NCI-H460 (cell line): ENCODE data around the gene RCAN2. TPM values are rescaled to one million over a fixed set of nuclear protein-coding genes. Genes with fewer than 3 reads are reported as not detected.
"Not testable (repeated sequence)": the region's sequence is repeated elsewhere in the genome, so short reads cannot be mapped to it uniquely, and the experiment has no call there.

Source experiments
- DNase-seq: peaks from one replicate; pipeline ENCODE4 v3.0.0-alpha.2; 2016; ENCODE audit warnings: low read depth; ENCODE audit errors: extremely low read depth
- total RNA-seq: library from RNA; depleted of rRNA; stranded (reverse); fragments of >200 nt; shearing (Covaris generic); gene quantifications from 2 replicates; pipeline ENCODE4 v1.2.3, GENCODE V29; 2014

The RCAN2 gene
- total RNA-seq, 1 experiment from 2014 or later = not detected

DNA sequence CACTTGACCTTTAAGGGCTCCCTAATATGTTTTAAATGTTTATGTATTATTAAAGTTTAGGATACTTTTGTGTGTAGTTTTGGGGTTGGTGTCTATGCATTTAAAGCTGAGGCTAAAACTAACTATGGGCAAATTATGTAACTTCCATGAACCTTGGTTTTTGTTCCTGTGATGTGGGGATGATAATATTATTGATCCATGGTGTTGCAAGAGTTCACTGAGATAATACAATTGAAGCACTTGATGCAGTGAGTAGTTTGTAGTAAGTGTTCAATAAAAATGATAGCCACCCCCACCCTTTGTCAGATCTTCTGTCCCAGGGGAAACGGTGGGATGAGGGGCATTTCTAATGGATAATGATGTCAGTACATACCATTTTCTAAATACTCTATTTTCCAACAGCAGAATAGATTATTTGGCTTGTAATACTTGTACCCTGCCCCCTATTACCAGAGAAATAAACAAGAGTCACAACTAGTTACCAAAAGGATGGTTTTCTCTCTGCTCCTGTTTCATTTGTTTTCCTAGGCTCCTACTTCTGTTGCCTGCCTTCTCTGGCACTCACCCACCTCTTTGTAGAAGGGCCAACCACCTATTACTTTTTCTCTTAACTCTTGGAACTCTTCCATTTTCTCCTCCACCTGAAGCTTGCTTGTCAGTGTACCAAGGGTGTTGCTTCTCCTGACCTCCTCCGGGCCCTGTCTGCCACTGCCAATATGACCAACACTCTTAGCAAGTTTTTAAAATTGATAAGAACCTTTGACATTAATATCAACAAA lies 97.9 kb downstream of the RCAN2 start:
- DNase-seq = no peak

DNA sequence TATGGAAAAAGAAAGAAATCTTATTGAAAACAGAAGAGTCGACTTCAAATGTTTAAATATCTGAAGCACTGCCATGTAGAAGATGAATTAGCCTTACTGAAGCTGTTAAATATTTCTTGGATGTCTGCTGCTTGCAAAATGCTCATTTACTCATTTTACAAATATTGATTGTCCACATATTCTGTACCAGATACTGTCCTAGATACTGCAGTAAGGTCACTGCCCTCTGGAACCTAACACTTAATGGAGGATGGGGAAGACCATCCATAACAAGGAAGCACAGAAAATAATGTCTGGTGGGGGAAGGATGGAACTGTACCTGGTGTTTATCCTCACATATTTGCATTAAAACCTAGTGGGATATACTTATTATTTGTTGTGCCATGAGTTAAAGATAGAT lies 99.0 kb downstream of the RCAN2 start:
- DNase-seq = no peak

DNA sequence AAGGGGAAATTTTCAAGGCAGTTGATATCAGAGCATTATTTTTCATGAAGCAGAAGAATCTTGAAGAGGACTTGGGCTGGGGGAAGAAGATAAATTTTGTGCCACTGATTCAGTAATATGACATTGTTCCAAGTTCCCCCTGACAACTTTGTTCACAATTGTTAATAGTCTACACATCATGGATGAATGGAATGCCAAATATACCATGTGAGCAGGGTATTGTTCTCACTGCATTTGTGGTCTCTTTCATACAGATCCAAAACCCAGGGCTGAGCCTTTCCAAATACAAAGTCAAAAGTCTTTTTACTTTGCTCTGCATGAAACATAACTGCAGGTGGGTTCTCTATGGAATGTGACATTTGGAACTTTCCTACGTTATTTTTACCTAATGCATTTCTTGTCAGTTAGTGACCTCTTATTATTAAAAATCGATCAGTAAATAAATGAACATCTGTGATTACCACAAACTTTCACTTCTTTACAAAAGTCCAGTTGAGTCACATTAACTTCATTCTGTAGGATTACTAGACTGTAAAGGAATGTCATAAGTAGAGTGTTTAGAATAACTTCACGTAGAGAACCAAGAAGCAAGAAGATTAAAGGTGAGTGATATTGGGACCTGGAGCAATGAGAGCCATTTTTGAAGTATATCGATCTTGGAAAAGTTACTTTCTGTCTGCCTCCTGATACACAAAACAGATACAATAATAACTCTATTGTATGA lies 100.9 kb downstream of the RCAN2 start:
- DNase-seq = no peak

DNA sequence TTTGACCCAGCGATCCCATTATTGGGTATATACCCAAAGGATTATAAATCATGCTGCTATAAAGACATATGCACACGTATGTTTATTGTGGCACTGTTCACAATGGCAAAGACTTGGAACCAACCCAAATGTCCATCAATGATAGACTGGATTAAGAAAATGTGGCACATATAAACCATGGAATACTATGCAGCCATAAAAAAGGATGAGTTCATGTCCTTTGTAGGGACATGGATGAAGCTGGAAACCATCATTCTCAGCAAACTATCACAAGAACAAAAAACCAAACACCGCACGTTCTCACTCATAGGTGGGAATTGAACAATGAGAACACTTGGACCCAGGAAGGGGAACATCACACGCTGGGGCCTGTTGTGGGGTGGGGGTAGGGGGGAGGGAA lies 103.5 kb downstream of the RCAN2 start:
- not testable (repeated sequence) for DNase-seq

DNA sequence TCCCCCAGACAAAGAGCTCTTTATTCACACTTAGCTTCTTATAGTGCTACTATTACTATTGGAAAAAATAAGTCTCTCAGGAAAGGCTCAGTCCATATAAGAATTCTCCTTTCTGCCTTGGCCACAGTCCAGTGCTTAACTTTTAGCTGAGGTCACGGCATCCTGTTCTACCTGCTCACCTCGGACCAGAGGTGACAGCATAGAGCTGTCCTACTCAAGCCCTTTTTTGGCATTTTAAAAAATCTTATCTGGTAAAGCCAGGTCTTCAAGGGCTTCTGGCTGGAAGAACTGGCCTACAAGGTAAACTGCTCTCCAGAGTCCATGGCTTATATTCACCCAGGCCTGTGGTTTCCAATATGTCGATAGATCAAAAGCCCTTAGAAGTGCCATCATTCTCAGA lies 109.7 kb downstream of the RCAN2 start:
- DNase-seq = no peak

DNA sequence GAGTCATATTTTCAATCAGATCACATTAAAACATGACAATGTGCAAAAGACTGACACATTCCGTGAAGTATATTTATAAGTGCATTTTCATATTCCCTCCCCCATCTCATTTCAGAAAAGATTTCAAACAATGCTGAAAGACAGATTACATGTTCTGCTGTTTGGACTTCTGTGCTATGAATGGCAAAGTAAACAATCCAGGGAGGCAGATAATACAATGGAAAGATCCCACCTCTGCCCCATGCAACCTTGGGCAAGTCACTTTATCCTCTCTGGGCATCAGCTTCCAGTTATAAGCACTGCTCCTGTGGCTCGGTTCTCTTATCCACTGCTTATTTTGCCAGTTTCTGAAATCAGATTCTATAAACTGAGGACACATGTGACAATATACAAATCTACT lies 110.2 kb downstream of the RCAN2 start:
- DNase-seq = no peak

DNA sequence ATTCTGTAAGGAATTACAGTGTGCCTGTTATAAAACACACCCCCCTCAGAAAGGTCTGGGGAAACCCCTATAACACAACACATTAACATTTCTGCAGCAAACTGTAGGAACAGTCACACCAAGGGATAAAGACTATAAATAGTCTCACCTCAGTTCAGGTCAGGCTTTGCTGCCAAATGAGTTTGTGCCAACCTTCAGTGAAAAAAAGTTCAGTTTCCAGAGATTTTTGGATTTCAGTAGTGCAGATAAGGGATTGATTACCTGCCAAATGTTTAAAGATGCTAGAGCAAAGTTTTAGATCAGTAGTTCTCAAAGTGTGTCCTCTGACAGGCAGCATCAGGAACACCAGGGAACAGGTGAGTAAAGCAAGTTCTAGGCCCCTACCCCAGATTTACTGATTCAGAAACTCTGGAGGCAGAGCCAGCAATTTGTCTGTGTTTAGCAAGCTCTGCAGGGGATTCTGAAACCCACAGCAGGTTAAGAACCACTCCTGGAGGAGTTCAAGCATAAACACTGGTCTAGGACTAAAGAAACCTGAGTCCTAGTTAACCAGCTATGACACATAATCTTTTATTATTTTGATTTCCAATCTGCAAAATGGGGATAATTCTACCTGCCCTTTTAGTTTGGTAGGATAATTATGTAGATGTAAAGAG lies 111.0 kb downstream of the RCAN2 start:
- no peak for DNase-seq

DNA sequence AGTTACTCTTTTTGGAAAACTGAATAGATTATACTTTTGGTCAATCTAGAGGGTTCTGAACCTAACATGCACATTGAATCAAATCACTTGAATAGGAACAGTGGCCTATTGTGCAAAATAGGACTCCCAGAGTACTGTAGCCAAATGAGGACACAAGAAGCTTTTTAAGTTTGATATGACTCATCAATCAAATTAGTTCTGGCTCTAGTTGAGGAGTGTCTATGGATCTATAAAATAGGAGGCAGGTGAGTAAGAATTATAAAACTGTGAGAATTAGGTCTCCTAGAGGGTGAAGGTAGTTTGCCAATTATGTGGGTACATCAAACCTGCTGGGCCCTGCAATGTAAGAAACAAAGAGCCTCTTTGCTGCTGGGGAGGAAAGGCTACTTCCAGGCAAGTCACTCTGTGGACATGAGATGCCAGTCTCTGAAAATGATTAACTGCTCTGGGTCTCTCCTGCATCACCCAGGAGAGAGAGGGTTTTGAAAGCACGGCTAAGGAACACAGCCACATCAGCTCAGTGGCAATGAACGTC lies 112.3 kb downstream of the RCAN2 start:
- DNase-seq = no peak

DNA sequence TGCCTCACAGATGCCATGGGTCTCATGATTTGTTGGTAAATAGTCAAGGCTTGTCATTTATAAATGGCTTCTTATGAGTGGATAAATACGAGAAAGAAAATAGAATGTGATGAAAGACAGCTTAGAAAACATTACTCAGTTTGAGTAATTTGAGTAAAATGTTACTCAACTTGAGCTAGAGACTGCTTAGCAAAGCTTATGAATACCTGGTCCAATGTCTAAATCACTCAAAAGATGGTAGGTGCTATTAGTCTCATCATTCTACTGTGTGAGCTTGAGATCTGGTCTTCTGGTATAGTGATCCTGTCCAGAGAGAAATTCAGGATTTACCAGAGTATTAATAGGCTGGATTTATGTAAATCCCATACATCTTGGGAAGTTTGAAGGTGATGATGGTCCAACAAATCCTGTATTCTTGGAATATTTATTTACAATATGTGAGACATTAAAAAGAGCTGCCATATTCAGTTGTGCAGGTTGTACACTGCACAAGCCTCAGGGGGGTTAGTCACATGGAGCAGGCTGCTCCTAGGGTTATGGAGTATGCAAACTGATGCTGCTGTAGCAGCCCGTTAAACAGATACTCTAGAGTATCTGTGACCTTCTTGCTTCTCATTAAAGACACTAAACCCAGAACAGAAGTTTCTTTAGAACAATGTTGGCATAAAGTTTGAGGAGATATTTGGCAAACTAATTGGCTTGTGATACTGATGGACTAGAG lies 112.9 kb downstream of the RCAN2 start:
- DNase-seq = no peak

DNA sequence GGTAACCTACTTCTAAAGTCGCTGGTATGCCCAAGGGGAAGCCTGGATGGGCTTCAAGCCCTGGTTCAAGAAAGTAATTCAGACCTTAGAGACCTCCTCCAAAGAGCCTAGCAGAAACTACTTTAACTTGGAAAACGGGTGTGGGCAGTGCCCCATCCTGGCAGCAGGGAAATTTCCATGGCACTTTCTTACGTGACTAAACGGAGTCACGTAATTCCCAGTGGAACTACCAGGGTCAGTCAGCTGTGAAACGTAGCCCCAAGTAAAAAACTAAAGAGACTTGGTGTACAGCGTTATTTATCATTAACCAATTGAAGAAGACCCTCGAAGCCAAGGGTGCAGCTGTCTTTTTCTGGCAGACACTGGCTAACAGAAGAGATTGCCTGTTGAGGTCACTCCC lies 114.0 kb downstream of the RCAN2 start:
- DNase-seq = no peak

DNA sequence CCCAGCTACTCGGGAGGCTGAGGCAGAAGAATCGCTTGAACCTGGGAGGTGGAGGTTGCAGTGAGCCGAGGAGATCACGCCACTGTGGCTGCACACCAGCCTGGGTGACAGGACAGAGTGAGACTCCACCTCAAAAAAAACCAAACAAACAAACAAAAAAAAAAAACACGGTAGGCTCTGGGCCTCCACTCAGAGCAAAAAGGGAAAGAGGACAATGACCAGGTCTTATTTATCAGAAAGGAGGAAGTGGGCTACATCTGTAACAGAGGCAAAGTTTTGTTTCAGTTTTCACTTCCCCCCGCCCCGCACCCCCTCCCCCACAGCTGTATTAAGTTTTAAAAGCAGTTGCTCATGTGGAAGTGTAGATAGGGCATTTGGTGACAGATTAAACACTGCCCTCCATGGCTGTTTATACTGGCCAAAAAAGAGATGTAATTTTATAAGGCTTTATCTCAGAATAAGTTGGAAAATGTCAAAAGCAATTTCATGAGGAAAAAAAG lies 114.6 kb downstream of the RCAN2 start:
- no peak for DNase-seq

DNA sequence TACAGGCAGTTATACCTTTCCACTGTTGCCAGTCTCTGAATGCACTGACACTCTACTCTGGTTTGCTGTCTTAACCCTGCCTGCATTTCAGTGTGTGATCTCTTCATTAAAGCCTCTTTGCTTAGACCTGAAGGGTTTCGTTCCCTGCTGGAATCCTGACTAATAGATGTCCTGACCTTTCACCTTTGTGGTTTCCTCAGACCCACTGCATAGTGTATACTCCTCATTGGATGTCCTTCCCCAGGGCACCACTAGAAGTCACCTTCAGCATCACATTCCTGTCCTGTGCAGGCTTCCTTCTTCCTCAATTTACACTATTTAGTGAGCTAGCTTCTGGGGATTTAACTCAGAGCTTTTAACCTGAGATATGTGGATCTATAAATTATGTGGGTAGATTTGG lies 120.6 kb downstream of the RCAN2 start:
- DNase-seq = no peak

DNA sequence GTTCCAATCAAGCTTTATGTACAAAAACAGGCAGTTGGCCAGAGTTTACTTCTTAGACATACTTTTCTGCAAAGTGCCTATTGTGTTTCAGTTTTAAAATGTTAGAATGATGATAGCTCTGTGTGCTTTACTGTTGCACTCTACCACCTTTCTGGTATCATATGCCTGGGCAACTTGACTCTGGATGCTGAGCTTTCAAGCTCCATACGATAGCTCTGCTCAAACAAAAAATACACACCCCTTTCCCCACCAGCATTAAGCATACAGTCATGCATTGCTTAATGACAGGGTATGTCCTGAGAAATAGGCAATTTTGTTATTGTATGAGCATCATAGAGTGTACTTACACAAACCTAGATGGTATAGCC lies 123.1 kb downstream of the RCAN2 start:
- no peak for DNase-seq

DNA sequence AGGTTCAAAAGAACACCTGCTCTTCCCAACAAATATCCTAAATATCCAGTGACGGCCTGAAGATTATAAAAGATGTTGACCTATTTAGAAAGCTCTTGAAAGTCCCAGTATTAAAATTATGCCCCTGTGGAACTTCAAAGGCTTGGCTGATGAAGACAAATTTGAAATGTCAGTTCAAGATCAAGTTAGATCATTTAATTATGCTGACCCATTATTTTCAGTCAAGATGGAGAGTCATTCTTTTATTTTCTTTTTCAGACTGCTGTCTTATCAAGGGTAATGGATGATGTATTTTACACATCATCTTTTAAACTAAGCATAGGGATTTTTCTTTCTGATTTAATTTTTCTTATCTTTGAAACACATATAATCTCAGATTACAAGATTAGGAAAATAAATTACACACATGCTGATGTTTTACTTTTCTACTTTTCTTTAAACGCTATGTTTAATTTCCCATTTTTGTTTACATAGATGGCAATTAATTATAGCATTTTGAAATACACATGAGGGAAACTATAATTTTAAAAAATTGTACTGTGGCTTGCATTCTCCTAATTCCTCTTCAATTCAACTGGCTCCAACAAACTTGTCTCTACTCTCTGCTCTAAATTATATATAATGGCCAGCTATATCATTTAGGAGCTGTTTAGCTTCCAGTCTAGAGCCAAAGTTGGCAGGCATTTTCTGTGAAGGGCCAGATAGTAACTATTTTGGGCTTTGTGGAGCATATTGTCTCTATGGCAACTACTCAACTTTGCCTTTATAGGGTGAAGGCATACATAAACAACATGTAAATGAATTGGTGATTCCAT lies 123.7 kb downstream of the RCAN2 start:
- DNase-seq = no peak

DNA sequence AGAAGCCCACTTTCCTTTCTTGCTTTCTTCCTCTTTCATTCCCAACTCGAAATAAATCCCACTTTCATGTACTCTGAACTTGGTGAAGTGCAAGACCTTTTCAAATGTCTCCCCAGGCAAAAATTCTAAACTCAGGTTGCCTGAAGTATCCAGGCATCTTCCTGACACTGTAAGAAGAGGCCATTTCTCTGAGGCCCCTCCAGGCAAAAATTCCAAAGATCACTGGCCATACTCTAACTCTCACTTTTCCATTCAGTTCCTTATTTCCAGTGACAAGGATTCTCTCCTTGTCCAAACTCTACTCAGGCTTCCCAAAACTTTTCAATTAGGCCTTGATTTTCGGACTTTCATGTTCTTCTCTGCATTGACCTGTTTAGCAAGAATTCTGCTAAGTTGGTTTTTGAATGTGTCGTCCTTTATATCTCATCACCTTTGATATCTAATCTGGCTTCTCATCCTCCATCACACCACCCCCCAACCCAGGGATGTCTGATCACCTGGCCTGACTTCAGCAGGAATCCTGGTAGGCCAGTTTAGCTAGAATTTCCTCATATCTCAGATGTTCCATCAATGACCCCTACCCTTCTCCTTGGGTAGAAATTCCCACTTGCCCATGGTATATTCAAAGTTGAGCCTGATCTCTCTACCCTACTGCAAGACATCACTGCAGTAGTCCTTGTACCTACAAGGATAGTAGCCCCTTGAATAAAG lies 124.9 kb downstream of the RCAN2 start:
- DNase-seq = no peak

DNA sequence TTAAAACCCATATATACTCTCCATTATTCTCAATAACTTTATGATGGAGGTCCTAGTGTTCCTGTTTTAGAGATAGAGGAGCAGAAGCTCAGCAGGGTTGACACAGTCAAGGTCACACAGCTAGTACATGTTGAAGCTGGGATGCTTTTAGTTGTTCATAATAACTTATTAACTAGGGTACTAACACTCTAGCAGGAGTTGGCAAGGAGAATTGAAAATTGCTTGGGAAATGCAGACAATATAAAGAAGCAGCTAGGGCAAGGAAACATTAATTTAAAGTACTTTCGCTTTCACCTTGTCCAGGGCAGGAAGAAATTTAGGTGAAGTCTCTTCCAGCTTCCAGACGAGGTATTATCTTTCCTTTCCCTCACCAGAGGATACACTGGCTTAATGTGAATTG lies 133.7 kb downstream of the RCAN2 start:
- no peak for DNase-seq

DNA sequence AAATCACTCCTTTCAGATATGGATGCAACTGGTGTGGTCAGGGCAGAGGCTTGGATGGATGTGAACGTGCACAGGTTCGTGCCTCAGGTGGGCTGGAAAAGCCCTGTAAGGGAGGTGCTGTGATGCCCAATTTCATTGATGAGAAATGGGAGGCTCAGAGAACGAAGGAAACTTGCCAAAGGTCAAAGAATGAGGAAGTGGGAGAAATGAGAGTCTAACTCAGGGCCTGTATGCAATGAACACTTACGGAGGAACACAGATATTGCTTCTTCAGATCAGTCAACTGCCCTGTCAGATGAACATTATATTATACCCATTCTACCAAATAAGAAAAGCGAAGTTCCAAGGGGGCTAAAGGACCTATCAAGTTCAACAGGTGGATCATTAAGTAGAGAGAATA lies 134.7 kb downstream of the RCAN2 start:
- no peak for DNase-seq

DNA sequence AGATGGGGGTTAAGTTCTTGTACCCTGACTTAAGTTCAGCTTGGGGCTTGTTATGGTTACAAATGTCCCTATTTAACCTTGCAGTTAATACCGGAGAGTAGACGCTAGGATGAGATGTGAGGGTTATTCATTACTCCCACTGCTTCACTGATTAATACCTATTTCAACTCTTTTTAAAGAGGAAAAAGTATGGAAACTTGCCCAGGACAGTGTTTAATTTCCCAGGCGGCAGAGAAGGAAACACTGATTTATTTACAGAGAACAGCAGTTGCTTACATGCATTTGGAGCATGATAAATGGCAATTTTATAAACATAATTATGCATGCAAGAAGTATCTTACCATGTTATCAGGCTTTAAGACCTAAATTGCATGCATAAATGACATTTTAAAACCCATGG lies 137.7 kb downstream of the RCAN2 start:
- no peak for DNase-seq

DNA sequence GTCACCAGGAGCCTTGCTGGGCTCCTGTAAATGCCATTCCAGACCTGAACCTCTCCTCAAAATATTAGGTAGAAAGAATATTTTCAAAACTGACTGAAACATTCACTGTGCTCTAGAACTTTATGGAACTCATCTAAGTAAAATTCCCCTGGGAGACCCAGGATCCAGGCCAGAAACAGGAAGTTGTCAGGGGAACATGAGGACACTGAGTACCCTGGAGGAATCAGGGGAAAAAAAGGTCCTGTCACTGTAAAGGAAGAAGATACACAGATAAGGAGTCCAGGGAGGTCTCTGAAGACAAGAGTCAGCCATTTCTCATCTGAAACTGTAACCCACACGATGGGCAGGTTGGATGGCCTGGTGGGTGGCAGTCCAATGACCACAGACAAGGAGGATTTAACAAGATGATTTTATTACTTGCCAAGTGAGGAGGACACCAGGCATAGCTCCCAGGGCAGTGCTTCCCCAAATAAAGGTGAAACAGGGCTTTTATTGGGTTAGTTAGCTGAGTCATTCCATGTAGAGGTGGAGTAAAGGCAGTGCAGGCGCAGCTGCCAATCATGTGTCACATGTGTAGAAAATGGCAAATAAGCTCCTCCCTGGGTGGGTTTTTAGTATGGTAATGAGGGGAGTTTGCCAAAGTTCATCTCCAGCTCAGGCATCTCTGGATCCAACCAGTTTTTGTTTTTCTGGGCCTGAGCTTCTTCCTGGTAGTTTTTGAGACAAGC lies 138.5 kb downstream of the RCAN2 start:
- DNase-seq = no peak
